HG02885 (cell line): ENCODE measurements around the gene TMEM63B.
A peak's percentile ranks its signal among the peaks of the same experiment; 100 is the strongest.
"Not testable (repeated sequence)": the region's sequence is repeated elsewhere in the genome, so short reads cannot be mapped to it uniquely, and the experiment has no call there.

Experiments used
- ATAC-seq: cut with Tn5 transposase; IDR thresholded peaks from one replicate; pipeline ENCODE4 v1.9.1; 2021; ENCODE audit warnings: mild to moderate bottlenecking; ENCODE audit not compliant: unreplicated experiment, poor library complexity

TMEM63B gene

DNA sequence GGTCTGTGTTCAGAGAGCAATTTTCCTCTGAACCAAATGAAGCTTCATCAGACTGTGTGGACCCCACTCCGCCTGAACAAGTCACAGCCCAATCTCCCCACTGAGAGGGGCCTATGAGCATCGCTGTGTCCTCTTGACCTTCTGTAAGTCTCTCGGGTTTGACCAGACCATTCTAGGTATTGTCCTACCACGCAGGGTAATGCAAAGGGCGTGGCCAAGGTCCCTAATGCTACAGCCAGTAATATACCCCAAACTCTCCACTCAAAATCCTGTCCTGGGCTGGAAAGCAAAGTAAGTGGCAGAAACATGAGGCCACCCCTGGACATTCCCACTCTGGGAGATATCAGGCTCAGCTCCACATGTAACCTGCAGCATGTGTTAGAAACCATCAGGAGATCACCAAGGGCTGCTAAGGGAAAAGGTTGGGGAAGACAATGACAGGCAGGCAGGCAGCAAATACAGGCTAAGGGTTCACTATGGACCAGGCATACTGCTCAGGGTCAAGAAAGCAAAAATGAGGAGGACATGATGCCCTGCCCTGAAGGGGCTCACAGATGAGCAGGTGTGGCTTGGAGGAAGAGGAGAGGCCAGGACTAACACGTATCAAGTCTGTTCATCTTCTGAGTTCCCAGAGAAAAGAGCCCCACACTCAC, 33.5 kb upstream of the TMEM63B start:
- ATAC-seq, result no peak

DNA sequence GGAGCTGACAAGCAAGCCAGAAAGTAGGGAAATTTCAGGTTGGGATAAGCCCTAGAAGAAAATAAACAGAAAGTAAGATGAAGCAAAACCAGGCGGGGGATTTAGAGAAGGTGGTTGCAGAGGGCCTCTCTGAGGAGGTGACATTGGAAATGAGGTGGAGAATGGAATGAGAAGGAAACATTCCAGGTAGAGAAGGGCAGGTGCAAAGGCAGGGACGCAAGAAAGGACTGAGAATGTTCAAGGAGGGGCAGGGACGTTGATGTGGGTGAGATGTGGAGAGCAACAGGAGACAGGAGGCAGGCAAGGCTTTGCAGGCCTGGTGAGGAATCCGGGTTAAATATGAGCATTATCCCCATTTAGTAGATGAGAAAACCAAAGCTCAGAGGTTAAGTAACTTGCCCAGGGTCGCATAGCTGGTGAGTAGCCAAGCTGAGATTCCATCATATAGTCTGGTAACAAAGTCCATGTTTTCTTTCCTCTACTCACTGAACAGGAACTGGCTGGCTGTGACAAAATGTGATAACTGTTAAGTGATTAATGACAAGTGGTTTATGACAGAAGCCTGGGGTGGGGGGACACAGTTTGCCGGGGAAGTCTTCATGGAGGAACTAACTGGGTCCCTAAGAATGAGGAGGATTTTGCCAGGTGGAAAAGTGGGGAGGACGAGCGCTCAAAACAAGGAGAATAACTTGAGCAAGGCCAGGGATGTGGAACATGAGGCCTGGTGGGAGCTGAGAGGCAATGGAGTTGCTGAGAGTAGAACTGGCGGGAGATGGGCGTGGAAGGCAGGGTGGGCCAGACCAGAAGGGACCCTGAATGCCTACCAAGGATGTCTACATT, 32.7 kb upstream of the TMEM63B start:
- no peak for ATAC-seq

DNA sequence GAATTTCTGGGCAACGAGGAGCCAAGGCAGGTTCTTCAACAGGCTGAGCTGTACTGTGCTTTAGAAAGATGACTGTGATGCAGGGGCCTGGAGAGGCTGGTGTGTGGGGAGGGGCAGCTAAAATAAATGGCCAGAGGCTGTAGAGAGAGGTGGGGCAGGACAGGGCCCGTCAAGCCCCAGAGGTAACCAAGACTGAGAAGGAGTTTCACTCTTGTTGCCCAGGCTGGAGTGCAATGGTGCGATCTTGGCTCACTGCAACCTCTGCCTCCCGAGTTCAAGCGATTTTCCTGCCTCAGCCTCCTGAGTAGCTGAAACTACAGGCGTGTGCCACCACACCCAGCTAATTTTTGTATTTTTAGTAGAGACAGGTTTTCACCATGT, 32.1 kb upstream of the TMEM63B start:
- ATAC-seq, result not testable (repeated sequence)

DNA sequence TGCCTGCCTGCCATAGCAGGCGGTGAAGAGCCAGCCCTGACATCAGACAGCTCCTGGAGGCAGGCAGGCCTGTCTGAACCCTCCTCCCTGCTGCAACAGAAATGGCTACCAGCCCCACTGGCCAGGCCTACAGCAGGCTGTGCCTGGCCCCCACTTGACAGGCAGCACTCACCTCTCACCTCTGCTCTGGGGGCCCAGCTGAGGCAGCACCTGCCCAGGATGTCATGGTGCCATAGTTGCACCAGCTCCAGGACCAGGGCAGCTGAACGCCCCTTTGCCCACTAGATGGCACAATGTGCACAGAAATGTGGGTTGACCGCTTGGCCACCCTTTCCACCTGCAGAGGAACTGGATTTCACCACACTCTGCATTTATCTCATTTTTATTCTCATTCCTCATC, 30.7 kb upstream of the TMEM63B start:
- ATAC-seq, result peak; percentile 64

DNA sequence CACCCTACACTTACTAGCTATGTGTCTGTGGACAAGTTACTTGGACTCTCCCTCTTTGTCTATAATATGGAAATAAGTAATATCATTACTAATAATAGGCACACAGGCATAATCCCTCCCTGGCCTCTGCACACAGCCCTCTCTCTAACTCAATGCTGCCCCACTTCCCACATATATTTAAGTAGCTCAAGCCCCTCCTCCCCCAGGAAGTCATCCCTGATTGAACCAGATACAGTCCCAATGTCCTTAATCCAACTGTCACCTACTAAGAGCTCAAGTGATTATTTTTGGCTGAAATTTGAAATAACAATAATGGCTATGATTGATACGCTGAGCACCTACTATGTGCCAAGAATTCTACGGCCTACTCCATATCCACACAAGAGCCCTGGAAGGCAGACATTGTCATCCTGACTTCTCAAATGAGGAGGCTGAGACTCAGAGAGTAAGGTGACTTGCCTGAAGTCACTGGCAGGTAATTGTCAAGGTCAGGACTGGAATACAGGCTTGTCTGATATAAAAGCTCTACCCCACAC, 29.5 kb upstream of the TMEM63B start:
- ATAC-seq, result no peak

DNA sequence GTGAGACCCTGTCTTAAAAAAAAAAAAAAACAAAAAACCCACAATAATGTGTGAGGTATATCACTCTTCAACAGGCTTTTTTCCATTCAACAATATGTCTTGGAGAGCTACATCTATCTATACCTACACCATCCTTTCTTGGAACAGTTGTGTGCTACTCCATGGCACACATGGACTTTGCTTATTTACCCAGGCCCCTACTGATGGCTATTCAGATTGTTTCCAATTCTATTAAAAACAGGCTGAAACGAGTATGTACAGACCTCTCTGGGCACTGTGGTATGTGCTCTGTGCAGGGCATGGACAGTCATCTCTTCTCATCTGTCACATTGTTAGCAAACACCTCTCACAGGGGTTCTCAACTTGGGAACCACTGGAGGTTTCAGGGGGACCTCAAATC, 28.2 kb upstream of the TMEM63B start:
- ATAC-seq, result no peak

DNA sequence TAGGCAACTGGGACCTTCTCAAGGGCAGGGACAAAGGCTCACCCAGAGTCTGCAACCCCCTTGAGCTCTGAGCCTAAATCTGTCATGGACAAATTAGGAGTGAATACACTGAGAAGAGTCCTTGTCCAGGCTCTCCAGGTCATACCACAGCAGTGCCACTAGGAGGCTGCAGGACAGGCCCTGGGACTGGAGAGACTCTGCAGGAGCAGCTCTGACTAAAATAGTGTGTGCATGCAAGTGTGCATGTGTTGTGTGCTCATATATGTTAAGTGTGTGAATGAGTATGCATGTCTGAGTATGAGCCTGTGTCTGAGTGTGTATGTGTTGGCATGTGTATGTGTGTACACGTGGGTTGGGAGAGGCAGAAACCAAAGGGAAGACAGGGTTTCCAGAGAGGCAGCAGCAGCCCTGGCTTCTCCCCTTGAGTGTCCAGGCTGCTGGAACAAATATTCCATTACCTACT, 27.2 kb upstream of the TMEM63B start:
- ATAC-seq, result no peak

DNA sequence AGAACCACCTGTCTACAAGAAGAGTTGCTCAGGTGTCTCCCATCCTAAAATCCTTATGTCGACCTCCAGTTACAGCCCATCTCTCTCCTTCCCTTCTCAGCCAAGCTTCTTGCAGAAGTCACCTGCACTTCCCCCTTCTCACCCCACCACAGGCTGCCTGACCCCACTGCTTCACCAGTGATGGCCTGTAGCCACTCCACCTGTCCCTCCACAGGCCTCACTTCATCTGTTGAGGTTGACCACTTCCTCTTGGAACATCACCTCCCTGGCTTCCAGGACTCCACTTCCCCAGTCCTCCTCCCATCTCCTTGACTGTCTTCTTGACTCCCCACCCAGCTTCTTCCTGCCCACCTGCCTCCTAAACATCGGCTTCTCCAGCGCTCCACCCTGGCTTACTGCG, 25.5 kb upstream of the TMEM63B start:
- ATAC-seq, result no peak

DNA sequence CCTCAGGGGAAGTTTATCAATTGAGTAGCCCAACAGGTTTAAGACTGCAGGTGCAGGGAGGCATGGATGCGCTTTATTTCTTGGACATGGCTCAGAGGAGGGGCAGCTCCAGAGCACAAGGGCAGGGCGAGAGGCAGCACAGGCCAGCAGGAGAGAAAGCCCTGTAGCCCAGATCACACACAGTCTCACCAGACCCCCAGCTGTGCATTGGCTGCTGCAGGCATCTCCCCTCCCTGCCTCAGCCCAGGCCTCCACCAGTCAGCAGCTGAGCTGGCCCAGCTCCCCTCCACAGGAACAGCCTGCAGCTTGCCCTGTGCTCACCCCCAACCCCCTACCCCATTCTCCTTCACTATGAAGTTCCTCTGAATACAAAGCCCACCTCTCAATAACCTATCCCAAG, 24.8 kb upstream of the TMEM63B start:
- no peak for ATAC-seq

DNA sequence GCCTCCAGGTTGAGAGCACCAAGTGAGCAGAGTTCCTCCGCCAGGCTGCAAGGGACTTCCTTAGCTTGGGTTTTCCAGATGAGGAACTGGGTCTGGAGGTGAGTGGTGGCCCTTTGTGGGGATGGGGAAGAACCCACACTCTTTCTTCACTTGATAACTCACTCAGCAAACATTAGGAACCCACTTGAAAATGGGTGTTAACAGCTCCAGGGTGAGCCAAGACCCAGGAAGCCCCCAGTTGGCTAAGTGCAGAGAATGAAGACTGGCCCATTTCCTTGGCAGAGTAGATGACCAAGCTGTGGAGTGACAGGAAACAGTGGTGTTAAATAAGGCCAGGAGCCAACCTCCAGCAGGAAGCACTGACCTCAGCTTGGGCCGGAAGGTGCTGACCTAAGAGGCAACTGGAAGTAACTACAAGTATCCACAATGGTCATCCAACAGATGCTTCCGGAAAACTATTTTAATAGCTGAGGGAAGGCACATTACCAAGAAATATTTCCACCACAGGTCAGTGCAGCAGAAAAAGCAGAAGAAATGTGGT, 22.8 kb upstream of the TMEM63B start:
- ATAC-seq, result no peak

DNA sequence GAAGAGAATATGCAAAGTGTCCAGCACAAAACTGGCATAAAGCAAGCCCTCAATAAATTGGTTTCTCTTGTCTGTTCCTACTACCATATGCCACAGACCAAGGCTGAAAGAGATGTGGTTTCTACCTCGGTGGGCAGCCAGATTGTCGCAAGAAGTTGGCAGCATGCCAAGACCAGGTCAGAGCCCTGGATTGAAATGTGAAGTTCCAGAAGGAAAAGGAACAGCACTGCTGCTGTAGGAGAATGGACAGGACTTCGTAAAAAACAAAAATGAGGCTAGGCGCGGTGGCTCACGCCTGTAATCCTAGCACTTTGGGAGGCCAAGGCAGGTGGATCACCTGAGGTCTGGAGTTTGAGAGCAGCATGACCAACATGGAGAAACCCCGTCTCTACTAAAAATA, 22.2 kb upstream of the TMEM63B start:
- ATAC-seq, result no peak

DNA sequence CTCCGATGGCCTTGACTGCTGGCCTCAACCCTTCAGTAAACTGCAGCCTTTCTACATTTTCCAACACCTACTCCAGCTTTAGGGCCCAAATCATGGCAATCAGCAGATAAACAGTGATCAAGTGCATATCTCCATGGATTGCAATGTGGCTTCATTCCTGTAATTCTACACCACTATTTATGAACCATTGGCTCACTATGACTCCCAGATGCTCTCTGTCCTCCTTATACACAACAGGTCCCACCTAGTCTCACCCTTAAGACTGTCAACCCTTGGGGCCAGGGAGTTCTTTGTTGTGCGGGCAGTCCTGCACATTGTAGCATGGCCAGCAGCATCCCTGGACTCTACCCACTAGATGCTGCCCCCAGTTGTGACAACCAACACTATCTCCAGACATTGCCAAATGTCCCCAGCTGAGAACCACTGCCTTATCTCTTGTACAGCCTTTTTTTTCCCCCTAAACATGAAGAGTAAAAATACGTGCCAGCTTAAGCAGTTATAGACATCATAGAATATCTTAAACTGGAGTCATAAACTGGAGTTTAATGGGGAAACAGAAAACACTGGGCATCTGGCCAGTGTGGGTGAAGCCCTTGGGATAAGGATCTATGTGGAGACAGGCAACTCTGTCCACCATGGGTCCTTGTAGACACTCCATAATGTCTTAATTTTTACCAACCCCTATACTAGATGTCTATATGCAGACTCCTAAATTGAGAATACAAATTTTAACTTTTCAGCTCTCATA, 21.2 kb upstream of the TMEM63B start:
- ATAC-seq, result no peak

DNA sequence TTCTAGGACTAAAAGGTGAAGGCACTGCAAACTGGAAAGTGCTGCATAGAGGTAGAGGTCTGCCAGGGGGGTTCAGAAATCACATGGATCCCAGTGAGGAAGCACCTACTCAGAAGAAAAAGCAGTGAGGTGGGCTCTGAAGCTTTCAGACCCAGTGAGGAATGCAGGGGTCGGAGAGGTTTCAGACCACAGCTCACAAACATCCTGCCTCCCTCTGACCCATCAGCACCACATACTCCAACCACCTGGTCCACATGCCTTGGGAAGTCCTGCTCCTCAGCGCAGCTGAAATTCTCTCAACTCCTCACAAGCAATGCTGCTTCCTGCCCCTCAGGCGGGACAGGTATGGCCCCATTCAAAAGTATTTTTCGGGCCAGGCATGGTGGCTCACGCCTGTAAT, 20.3 kb upstream of the TMEM63B start:
- no peak for ATAC-seq

DNA sequence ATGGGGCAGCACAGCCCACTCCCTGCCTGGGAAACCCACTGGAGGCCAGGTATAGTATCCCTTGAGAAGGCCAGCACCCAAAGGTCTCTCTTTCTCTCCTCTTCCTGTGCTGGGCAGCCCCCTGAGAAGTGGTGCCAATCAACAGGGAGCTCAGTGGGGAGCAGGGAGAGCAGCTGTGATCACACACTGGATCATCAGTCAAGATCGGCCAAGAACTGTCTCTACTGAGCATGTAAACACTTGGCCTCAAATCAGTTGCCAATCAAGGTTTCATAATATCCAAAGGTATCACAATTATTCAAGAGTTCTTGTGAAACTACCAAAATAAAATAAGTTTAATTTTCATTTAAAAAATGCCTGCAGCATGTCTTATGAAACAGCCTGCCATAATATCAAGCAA, 18.9 kb upstream of the TMEM63B start:
- ATAC-seq, result no peak

DNA sequence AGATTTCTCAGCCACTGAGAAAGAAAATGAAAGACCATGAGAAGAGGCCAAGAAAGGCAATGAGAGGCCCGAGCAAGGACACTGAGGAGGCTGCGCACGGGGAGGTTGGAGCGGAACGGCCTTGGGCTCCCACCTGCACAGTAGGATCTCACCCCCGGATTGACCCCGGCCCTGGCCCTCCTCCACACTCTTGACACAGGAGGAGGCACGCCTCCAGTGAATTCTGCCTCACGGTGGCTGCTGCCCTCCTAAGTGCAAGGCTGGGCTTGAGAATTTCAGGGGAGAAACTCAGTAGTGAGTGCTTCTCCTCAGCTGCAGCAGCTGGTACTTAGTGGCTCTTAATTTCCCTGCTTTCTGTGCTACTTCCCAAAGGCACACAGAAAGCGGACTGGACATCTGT, 18.1 kb upstream of the TMEM63B start:
- ATAC-seq, result no peak

DNA sequence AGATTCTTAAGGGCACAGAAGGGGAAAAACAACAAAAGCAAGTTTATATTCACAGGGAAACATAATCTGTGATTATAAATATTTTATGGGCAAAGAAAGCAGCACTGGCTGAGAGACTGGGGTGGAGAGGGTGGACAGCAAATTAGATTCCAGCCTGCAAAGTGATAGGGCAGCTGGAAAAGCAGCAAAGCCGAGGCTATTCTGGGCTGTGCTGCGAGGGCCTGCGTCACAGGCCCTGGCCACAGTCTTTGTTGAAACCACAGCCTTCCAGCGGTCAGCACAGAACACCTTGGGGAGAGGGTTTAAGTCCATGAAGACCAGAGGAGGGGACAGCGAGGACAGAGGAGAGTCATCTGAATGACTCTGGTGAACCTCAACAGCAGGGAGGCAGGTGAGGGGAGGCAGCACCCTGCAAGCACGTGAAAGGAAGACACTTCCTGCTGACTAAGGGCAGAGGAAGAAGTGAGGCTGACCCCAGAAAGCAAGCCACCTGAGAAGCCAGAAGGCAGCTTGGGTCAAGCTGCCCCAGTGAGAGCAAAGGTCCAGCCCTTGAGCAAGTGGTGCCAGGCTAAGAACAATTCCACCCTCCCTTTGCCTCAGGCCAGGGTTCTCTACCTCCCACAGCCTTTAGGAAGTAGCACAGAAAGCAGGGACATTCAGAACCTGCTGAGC, 17.2 kb upstream of the TMEM63B start:
- no peak for ATAC-seq

DNA sequence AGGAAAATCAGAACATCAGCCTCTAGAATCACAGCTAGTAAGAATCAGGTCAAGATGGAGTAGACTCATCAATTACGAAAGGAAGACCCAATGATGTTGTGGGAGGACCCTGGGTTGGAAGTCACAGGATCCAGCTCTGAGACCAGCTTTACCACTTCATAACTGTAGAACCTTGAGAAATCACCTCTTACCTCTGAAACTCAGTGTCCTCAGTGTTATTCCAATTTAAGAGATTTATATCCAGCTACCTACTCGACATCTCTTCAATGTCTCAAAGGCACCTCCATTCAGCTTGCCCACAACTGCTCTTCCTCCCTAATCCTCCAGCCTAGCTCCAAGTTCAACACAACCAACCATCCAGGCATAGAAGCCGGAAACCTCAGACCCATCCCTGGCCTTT, 16.4 kb upstream of the TMEM63B start:
- no peak for ATAC-seq

DNA sequence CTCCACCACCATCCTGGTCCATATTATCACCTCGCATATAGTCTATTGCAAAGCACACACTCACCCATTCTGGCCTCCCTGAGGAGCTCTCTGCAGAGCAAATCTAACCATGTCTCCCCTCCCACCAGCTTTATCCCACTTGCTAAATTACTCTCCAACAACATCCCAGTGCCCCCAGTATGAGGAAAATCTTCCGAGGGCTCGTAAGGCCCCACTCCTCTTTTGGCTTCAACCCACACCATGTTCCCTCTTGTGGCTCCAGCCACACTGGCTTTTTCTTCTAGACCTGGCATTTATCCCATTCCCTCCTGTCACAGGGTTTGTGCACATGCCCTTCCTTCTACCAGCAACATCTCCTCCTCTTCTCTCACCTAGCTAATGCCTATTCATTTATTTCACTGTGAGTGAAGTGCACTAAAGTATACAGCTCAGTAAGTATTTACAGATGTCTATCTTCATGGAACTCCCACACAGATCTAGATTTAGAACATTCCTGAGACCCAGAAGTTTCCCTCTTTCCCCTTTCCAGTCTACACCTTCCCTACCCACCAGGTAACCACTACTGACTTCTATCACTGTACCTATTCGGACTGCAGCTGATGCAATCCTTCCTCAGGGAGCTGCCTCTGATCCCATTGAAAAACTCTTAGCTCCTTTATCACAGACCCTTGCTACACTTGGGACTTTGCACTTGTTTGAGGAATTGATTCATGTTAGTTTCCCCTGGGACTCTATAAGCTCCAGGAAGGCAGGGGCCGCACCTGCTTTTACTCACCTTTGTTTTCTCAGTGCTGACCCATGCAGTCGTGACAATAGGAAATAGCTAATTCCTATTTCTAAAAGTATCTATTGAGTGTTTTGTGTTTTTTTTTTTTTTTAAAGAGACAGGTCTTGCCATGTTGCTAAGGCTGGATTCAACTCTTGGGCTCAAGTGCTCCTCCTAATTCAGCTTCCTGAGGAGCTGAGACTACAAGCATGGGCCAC, 15.6 kb upstream of the TMEM63B start:
- ATAC-seq, result no peak

DNA sequence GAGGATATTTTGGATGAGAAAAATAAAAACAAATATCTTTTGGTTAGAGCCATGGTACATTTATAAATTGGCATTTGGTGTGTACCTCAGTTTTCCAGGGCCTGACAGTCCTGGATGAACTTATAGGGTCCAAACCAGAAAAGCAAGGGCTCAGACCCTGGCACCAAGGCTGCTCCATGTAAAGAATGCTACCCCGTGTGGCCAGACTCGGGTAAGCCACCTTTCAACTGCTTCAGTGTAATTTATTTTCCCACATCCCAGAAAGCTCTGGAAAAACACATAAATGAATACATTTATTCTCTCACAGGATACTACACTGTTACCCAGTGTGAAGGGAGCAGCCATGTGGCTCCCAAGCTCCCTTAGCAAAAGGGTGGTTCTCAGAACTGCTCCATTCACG, 13.9 kb upstream of the TMEM63B start:
- ATAC-seq, result no peak
